Measurements from ENCODE around the gene EFR3B. TPM values are rescaled to one million over a fixed set of nuclear protein-coding genes. Genes with fewer than 3 reads are reported as not detected.
A peak's percentile ranks its signal among the peaks of the same experiment; 100 is the strongest.

Gene EFR3B
- total RNA-seq, 1 experiment from 2014 or later = 7.0 TPM

DNA sequence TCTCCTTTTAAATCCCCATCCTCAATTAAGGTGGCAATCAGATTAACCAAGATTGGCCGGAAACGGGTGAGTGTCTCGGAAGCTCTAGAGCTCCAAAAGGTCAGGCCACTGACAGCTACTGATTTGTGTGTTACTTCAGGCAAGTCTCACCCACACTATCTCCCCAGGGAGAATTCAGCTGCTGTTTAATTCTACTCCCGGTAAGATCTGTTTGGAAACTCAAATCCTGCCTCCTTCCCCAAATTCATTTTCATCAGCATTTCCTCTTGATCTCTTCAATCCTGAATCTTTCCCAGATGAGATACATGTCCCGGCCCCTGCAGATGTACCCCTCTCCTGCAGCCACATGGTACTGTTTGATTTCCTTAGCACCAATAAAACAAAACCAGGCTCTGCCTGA is 34.9 kb downstream of the EFR3B start:
- H4K20me1 ChIP-seq (ENCODE audit: control insufficient read depth, insufficient read depth, insufficient read length) = no peaks in the 10 kb centered on the region
- no peak overlapping the region for H4K91ac ChIP-seq (ENCODE audit: insufficient read length, low read depth, low read length)
- no peak overlapping the region for H3K27ac ChIP-seq (ENCODE audit: insufficient read length, low read depth, low read length)
- no peak overlapping the region for H2BK120ac ChIP-seq (ENCODE audit: low read depth, low read length, poor library complexity, severe bottlenecking)
- peaks cover 0 to 4% (median 3%) of the 10 kb centered on the region in 3 experiments; a peak in 5 of 7 replicates for H3K36me3 Mint-ChIP-seq (ENCODE audit: insufficient read depth in 1 of 3, low read depth in 3 of 3)
- no peaks in the 10 kb centered on the region for H3K23me2 ChIP-seq (ENCODE audit: insufficient read length, low read depth, low read length, poor library complexity, severe bottlenecking)
- no peaks in the 10 kb centered on the region for H3K27me3 ChIP-seq (ENCODE audit: insufficient read depth, low read length)
- no peak overlapping the region for H3K4me3 Mint-ChIP-seq
- 0 out of 5 replicates have a peak, but pooled peaks cover 0 to 2% of the 10 kb centered on the region in 2 experiments for H3K9me3 Mint-ChIP-seq
- WGBS (ENCODE audit: extremely low coverage, insufficient read length, low lambda C conversion rate) = no CpG with 5 or more reads among the region's 5 CpGs
- H3K4me1 ChIP-seq (ENCODE audit: insufficient read depth, low read length) = no peaks in the 10 kb centered on the region
- no peaks in the 10 kb centered on the region for H3K79me1 ChIP-seq (ENCODE audit: insufficient read depth, low read depth, low read length, poor library complexity, severe bottlenecking)
- no peak overlapping the region for H2BK5ac ChIP-seq (ENCODE audit: insufficient read length, low read length)
- H2BK20ac ChIP-seq (ENCODE audit: low read depth, low read length, poor library complexity, severe bottlenecking) = no peak overlapping the region
- no peak for DNase-seq
- no peak overlapping the region for H4K5ac ChIP-seq (ENCODE audit: insufficient read length, low read depth, low read length)
- no peak overlapping the region for H4K8ac ChIP-seq (replicated peaks; ENCODE audit: insufficient read length, low read depth, low read length)
- H3K18ac ChIP-seq (ENCODE audit: insufficient read length, low read depth, low read length) = no peak overlapping the region
- no peak overlapping the region for H3K9ac ChIP-seq (ENCODE audit: extremely low read depth, insufficient read length, low read length)
- H3K23ac ChIP-seq (ENCODE audit: insufficient read length, low read depth, low read length) = no peak overlapping the region
- H3K4ac ChIP-seq (ENCODE audit: low read depth, low read length) = no peak overlapping the region
- peaks cover 16 to 26% of the 10 kb centered on the region in 2 experiments for H3K4me1 Mint-ChIP-seq
- no peak overlapping the region for H3K14ac ChIP-seq (ENCODE audit: insufficient read depth, low read length)
- H3K27ac Mint-ChIP-seq = peak overlapping the region in 2 of 3 experiments; percentile 34 to 66; a peak in 3 of 7 replicates
- no peak overlapping the region for H3T11ph ChIP-seq (ENCODE audit: low read length)
- H3K4me2 ChIP-seq (ENCODE audit: insufficient read depth, insufficient read length, low read length) = no peak overlapping the region
- H3K79me2 ChIP-seq (ENCODE audit: insufficient read depth, low read length) = no peaks in the 10 kb centered on the region
- no peak overlapping the region for H2AK5ac ChIP-seq (ENCODE audit: insufficient read length, low read length)
- TF ChIP-seq, protein P1, sequence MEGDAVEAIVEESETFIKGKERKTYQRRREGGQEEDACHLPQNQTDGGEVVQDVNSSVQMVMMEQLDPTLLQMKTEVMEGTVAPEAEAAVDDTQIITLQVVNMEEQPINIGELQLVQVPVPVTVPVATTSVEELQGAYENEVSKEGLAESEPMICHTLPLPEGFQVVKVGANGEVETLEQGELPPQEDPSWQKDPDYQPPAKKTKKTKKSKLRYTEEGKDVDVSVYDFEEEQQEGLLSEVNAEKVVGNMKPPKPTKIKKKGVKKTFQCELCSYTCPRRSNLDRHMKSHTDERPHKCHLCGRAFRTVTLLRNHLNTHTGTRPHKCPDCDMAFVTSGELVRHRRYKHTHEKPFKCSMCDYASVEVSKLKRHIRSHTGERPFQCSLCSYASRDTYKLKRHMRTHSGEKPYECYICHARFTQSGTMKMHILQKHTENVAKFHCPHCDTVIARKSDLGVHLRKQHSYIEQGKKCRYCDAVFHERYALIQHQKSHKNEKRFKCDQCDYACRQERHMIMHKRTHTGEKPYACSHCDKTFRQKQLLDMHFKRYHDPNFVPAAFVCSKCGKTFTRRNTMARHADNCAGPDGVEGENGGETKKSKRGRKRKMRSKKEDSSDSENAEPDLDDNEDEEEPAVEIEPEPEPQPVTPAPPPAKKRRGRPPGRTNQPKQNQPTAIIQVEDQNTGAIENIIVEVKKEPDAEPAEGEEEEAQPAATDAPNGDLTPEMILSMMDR (conservative IDR thresholded peaks at IDR 0.05) = no peak
- H2AFZ ChIP-seq (ENCODE audit: low read length) = no peak overlapping the region
- no peak overlapping the region for H2BK12ac ChIP-seq (ENCODE audit: insufficient read length, low read depth, low read length)
- no peak overlapping the region for H3K56ac ChIP-seq (ENCODE audit: insufficient read length, low read depth, low read length)
- no peaks in the 10 kb centered on the region for H3K27me3 Mint-ChIP-seq (ENCODE audit: low read depth)
- no peak overlapping the region for H2BK15ac ChIP-seq (ENCODE audit: low read depth, low read length)
- no peaks in the 10 kb centered on the region for H3K9me3 ChIP-seq (ENCODE audit: control insufficient read depth, low read depth, low read length)
